Measurements from ENCODE around the gene DSTN.

Gene DSTN

DNA sequence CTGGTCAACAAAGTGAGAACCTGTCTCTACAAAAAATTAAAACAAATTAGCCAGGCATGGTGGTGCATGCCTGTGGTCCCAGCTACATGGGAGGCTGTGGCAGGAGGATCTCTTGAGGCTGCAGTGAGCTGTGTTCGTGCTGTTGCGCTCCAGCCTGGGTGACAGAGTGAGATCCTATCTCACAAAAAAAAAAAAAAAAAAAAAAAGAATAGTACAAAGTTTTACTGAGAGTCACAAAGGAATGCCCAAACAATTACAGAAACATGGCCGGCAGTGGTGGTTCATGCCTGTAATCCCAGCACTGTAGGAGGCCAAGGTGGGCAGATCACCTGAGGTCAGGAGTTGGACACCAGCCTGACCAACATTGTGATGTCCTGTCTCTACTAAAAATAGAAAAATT, 14.8 kb upstream of the DSTN start:
- DNase-seq, result no peak

GRCh38 chr20:17556837-17557674, 12.8 kb upstream of the DSTN start:
- DNase-seq, result no peak

DNA sequence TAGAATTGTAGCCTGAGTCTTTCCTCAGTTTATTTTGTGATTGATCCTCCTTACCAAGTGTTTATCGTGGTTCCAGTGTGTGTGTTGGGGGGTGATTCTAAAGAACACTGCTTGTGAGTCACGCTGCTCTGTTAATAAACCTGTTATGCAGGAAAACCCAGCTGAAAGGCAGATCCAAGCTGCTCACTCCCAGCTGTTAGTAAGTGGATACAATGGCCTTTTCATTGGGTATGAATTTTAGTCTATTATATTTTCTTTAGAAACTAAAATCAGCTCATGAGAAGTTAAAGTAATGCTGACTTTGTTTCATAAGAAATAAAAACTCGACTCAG, 12.2 kb upstream of the DSTN start:
- DNase-seq, result no peak

DNA sequence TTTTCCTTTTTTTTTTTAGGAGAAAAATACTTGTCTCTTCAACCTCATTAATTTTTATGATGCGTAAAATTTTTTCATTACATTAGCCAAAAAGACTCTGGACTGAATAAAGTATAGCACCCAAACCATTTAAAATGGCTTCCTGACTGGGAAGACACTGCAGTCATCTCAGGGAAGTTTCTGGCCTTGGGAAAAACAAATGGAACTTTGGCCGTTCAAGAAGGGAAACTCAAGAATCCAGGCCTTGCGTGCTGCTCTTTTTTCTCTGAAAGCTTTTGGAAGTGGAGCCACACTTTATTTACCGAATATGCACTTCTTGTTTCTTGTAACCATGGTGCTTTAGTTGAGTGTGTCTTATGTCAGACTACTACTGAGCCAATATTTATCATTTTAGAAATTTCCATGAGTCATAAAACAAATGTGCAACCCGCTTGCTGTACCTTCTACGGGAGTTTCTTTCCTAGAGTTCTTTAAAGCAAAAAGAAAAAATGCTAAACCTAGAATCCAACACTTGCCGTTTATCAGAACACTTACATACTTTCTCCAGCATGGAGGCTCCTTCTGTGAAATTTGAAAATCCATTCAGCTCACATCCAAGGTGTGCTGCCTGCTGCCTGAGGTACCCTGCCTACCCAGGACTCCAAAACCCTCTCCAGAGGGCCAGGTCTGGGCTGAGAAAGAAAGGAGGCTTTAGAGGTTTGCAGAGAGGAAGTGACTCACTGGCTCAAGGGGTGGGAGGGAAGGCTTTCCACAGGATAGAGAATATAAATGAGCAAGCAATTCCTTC, 11.5 kb upstream of the DSTN start:
- DNase-seq, result no peak

DNA sequence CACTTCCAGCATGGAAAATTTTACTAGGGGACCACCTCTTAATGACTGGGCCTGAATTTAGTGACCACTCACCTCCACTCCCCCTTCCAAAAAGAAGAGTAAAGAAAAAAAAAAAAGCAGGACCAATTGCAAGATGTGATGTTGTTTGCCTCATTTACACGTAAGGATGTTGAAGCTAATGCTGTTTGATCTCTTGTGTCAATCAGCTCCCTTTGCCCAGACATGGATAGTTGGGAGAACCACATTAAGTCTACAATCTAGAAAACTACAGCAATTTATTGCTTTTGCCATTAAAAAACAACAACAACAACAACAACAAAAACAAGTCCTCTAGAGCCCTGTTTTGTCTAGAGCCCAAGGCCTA, 11.0 kb upstream of the DSTN start:
- no peak for DNase-seq

DNA sequence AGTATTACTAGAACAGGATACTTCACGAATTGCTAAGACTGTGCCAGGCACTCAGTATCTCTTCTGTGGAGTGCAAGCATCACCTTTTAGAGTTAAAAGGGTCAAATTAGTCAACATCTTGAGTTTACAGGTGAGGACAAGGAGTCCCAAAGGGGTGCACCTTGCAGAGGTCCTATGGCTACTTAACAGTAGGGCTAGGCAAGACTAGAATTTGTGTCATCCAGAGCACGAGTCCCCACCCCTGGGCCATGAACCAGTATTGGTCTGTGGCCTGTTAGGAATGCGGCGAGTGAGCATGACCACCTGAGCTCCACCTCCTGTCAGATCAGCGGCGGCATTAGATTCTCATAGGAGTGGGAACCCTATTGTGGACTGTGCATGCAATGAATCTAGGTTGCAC, 10.5 kb upstream of the DSTN start:
- DNase-seq, result no peak

DNA sequence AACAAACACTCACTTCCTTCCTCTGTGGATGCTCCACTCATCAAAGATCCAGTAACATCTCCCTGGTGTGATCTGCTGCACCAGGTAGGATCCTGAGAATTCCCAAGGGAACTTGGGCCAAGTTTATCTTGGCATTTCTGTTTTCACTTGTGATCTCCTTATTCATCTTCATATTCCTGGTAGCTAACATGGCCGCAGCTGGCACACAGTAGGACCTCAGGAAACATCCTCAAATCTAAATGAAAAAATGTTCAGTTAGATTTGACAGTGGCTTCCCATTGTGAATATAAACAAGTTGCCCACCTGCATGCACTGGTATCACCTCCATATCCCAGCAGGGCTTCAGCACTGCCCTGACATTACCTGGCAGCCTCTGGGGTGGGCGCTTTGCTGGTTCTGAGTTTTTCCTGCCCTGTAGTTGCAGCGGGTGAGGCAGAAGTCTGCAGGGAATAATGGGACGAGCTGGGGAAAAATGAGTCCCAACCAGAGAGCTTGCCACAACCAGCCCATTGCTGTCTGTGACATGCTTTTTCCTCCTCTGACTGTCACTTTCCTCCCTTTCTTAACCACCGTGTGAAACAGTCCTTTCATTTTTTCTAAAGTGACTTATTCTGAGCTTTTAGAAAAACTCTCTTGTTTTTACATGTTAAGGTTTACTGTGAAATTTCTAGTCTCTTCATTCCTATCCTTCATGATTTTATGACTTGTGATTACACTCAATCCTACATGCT, 9.4 kb upstream of the DSTN start:
- no peak for DNase-seq

GRCh38 chr20:17562804-17563305, 7.0 kb upstream of the DSTN start:
- DNase-seq, result no peak

DNA sequence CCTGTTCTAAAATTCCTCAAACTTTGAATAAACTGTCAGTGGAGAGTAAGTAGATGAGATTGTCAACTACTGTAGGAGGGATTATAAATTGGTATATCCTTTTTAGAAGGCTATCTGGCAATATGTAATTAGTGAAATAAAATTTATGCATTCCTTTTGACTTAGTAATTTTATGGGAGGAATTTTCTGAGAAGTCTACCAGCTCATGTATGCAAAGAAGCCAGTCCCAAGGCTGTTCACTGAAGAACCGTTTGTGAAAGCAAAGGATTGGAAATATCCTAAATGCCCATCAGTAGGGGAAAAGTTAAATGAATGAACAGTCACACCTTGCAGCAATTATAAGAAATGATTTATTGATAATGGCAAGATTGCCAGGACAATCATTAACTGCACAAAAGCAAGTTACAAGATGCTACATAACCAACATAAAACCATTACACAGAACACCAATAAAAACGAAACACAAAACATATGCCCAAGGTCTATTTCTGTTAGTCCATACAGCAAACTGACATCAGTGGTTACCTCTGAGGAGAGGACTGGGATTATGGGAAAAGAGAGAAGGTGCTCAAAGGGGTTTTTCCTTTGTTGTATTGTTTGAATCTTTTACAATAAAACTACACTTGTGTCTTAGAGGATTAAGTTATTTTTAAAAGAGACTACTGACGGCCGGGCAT, 4.6 kb upstream of the DSTN start:
- DNase-seq, result no peak

- DNase-seq, result no peak
These were observed 3.5 kb upstream of the DSTN start for GRCh38 chr20:17566345-17566744.

DNA sequence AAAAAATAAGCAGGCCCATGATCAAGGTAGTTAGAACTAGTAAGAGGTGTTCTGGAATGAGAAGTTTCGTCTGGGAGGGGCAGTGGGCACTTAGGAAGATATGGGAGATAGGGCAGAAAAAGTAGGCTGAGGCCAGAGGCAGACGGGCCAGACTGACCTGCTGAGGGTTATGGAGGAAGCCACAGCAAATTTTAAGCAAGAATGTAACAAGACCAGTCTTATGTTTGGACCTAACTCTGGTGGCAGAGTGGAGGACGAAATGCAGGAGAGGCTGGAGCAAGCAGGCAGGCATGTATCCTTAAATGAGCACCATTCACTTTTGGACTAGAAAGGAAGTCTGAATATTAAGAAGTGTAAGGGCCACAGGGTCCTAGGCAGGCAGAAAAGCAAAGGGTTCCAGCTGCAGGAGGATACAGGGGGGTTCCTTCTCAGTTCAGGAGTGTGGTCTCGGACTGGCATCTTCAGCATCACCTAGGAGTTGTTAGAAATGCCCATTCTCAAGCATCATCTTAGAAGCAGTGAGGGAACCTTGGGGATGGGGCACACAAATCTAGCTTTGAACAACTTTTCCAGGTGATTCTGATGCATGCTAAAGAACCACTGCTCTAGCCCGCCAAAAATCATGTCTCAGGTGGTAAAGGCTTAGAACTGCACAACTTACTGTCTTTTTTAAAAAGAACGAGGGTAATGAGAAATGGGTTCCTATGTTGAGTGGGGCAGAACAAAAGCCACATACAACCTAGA, 1.7 kb upstream of the DSTN start:
- DNase-seq, result no peak

DNA sequence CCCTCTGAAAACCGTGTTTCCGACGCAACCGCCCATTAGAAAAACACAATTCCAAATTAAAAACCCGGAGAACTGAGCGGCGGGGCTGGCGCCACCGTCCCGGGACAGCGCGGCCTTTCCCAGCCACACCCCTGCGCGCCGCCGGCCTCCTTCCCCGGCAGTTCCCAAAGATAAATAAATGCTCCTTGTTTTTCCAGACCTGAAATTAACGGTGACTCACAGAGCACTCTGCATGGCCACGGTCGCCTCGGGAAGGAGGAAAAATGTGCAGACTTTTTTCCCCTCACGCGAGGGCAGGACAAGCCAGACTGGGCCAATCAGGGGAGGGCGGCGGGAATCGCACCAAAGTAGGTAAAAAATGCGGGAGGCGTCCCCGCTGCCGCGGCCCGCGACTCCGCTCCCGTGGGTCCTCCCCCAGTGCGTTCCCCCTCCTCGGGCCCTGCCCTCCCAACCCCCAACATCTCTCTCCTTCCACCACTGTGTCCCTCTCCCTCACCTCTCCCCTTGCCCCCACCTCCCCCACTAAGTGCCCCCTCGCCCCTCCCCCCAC, 828 bp upstream of the DSTN start:
- DNase-seq, result no peak

DNA sequence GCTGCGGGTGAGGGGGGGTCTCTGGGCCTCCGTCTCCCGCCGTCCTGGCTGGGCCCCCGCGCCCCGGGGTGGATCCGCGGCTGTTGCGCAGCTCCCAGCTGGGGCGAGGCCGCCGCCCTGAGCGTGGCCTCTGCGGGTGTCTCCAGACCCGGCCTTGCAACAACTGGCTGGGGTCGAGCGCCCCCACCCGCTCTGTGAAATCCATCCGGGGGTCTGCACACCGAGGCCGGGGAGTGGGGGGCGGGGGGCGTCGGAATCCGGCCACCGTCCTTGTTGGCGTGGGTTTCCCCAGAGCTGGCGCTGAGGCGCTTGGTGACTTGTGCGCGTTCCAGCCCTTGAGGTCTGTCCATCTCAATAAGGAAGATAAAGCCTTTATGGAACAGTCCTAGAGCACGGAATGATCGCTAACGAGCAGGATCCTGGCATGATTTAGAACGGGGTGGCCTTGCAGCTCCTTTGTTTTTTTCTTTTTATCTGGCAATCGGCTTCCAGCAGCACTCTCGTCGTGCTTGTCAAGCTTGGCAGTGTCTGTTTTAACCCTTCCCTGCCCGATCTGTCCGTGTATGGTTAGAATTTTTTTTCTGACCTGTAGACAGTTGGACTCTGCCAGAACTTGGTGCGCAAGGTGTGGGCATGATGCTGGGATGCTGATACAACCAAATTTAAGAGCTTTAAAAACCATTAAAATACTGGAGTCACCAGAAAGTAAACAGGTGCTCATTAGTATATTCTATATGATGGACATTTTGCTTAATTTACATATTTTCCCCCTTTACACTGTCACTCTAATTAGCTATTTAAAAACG, 675 bp downstream of the DSTN start:
- no peak for DNase-seq

GRCh38 chr20:17571153-17571527, 1.3 kb downstream of the DSTN start:
- no peak for DNase-seq

- DNase-seq, result no peak
These were observed 2.3 kb downstream of the DSTN start for GRCh38 chr20:17572034-17572638.

GRCh38 chr20:17573463-17573862, 3.6 kb downstream of the DSTN start:
- DNase-seq, result no peak

- no peak for DNase-seq
These were observed 6.3 kb downstream of the DSTN start for GRCh38 chr20:17576215-17576614.

GRCh38 chr20:17579369-17580039, 9.6 kb downstream of the DSTN start:
- no peak for DNase-seq

DNA sequence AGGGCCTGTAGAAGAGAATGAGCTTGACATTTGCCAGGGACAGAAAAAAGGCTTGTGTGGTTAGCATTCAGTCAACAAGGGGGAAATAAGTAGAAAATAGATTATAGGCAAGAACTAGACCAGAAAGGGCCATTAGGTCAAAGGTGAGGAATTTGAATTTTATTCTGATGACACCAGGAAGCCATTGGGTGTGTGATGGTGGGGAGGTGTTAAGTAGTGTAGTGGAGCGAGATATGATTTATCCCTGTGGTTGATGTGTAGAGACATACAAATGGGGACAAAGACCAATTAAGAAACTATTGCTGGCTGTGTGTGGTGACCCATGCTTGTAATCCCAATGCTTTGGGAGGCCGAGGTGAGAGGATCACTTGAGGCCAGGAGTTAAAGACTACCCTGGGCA, 11.0 kb downstream of the DSTN start:
- no peak for DNase-seq

- no peak for DNase-seq
These were observed 13.3 kb downstream of the DSTN start for GRCh38 chr20:17583126-17583525.

Measured in KG1 (cell line).